Activated T-cell treated with anti-CD3 and anti-CD28 coated beads, Interleukin-2, amount 50 U/mL, for 4 hours (primary cell): Measurements from ENCODE around the gene PTPRT. TPM values are rescaled to one million over a fixed set of nuclear protein-coding genes. Genes with fewer than 3 reads are reported as not detected.

Experiments
- ATAC-seq, 2 donors: fragments of 200-7000 bp; cut with Tn5 transposase; one replicate each; pipeline ENCODE4 v1.10.0; 2021
- DNase-seq: peaks from one replicate; pipeline ENCODE4 v3.0.0-alpha.2; 2020
- H3K27me3 Mint-ChIP-seq: one replicate; pipeline ENCODE4 v1.8.0; 2021; ENCODE audit warnings: low read depth, mixed read lengths
- H3K36me3 Mint-ChIP-seq: one replicate; pipeline ENCODE4 v1.8.0; 2022; ENCODE audit warnings: mixed read lengths; ENCODE audit not compliant: insufficient read depth
- H3K4me1 Mint-ChIP-seq: one replicate; pipeline ENCODE4 v1.8.0; 2021; ENCODE audit warnings: low read depth, mixed read lengths
- H3K4me3 Mint-ChIP-seq: one replicate; pipeline ENCODE4 v1.8.0; 2021; ENCODE audit warnings: mild to moderate bottlenecking, moderate library complexity, mixed read lengths
- H3K9me3 Mint-ChIP-seq: one replicate; pipeline ENCODE4 v1.8.0; 2021; ENCODE audit warnings: mixed read lengths
- total RNA-seq, 3 donors: library from RNA; stranded (reverse); gene quantifications; one replicate each; pipeline ENCODE4 v1.2.1, GENCODE V29; 2021

The PTPRT gene
- total RNA-seq, 3 donors from 2014 or later, result not detected

- no peak overlapping the region for H3K4me3 Mint-ChIP-seq
- H3K4me1 Mint-ChIP-seq, result no peaks in the 10 kb centered on the region
- H3K27me3 Mint-ChIP-seq, result no peaks in the 10 kb centered on the region
- ATAC-seq (no peak), DNase-seq (no peak)
- H3K9me3 Mint-ChIP-seq, result no peaks in the 10 kb centered on the region
- H3K36me3 Mint-ChIP-seq, result no peaks in the 10 kb centered on the region
These were observed 149.3 kb downstream of the PTPRT start for GRCh38 chr20:43040427-43040826.

- Mint-ChIP-seq H3K9me3 (no peaks in the 10 kb centered on the region), H3K36me3 (no peaks in the 10 kb centered on the region), H3K4me3 (no peak overlapping the region), H3K27me3 (peaks cover 2% of the 10 kb centered on the region), H3K4me1 (no peaks in the 10 kb centered on the region)
- no peak for ATAC-seq
- no peak for DNase-seq
These were observed 151.9 kb downstream of the PTPRT start for GRCh38 chr20:43037605-43038309.

DNA sequence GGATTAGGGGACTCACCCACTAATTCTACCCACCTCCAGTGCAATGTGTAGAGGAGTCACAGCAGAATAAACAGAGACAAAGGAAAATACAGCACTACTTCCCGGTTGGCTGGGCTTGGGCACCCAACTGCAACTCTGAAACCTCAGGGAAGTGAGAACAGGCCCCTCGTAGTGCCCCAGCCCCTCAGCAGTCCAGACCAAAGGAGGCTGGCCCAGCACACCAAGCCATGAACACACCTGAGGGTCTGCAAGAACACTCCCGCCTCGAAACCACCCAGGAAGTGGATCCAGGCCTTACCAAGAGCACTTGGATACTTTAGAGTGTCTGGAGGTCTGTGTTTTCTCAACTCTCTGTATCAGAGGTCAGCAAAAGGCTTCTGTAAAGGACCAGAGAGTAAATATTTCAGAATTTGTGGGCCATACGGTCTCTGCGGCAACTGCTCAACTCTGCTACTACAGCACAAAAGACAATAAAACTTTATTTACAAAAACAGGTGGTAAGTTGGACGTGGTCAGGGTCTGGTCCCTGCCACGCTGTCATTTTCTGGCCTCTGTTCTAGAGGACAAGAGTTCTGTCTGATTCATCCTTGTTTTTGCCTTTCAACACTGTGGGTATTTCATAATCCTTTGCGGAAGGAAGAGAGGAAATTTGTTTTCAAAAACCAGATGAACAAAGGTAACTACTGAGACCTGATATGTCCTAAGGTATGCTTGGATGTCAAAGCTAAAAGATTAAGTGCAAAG is 154.6 kb downstream of the PTPRT start:
- no peaks in the 10 kb centered on the region for H3K36me3 Mint-ChIP-seq
- H3K9me3 Mint-ChIP-seq, result peaks cover 5% of the 10 kb centered on the region
- ATAC-seq (no peak), DNase-seq (no peak)
- no peaks in the 10 kb centered on the region for H3K4me1 Mint-ChIP-seq
- peaks cover 4% of the 10 kb centered on the region for H3K27me3 Mint-ChIP-seq
- no peak overlapping the region for H3K4me3 Mint-ChIP-seq

DNA sequence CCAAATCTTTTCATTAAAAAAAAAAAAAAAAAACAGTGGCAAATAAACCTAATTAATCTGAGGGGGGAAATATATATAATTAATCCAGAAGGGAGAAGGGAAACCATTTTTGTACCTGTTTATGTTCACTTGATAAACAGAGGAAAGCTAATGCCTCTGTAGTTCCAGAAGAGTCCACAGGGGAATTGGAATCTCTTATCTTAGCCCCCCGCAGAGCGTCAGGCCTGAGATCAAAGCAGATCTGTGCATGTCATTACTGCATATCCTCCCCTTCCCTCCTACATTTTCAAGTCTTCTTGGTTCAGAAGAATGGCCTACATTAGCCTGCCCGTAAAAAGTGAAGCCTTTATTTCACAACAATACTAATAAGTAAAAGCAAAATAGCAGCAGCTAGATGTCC is 157.2 kb downstream of the PTPRT start:
- peaks cover 6% of the 10 kb centered on the region for H3K9me3 Mint-ChIP-seq
- no peak overlapping the region for H3K4me3 Mint-ChIP-seq
- H3K27me3 Mint-ChIP-seq, result peaks cover 4% of the 10 kb centered on the region
- H3K36me3 Mint-ChIP-seq, result no peaks in the 10 kb centered on the region
- no peak for ATAC-seq
- no peak for DNase-seq
- no peaks in the 10 kb centered on the region for H3K4me1 Mint-ChIP-seq

DNA sequence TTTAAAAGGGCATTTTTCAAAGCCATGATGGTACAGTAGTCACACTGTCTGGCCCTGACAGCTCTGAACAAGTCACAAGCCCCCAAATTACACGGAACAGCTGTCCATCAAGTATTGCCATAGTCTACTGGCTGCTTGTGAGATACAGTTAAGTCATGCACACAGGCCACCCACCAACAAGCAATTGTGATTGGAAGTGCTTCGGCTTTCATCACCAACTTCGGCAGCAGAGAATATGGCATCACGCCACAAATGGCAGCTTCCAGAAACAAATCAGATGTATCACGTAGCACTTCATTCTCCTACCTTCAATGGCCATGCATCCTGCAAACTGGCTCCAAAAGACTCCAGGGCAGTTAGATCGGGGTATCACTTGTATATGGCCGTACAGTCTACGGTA is 160.5 kb downstream of the PTPRT start:
- DNase-seq, result no peak
- no peaks in the 10 kb centered on the region for H3K36me3 Mint-ChIP-seq
- no peaks in the 10 kb centered on the region for H3K4me1 Mint-ChIP-seq
- peaks cover 4% of the 10 kb centered on the region for H3K27me3 Mint-ChIP-seq
- peaks cover 6% of the 10 kb centered on the region for H3K9me3 Mint-ChIP-seq
- no peak overlapping the region for H3K4me3 Mint-ChIP-seq
- no peak for ATAC-seq

DNA sequence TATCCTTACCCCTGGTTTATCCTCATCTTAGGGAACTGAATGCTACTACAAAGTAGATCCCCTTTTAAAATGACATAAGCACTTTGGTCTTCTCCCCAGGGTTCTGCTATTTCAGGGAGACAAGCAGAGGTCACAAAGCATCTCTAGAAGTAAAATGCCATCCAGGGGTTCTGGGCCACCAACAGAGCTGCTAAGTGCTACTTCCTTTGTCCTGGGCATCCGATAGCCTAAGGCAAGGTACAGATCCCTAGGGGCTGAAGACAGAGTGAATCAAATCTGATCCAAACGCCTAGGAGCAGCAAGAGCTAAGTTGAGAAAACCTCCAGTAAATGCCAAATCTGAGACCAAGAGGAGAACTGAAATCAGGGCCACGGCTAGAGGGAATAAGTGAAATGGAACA is 161.2 kb downstream of the PTPRT start:
- DNase-seq, result no peak
- Mint-ChIP-seq H3K4me1 (no peaks in the 10 kb centered on the region), H3K36me3 (no peaks in the 10 kb centered on the region), H3K27me3 (peaks cover 4% of the 10 kb centered on the region), H3K4me3 (no peak overlapping the region), H3K9me3 (peaks cover 6% of the 10 kb centered on the region)
- no peak for ATAC-seq

DNA sequence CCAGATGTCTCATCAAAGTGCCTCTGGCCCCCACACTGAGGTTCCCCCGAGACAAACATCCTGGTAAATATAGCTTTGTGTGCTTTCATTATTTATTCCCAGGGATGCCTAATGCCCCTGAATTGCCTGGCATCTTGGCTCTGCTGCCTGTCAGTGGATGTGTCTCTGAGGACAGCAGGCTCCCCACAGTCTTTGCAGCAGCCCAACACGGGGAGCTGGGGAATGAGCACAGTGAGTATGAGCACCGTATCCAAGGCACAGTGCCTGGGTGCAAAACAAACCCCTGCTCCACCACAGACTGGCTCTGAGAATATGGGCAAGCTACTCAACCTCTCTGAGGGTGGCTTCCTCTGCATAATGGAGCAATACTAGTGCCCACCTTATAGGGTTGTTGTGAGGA is 165.9 kb downstream of the PTPRT start:
- Mint-ChIP-seq H3K36me3 (no peaks in the 10 kb centered on the region), H3K4me3 (no peak overlapping the region), H3K4me1 (no peaks in the 10 kb centered on the region), H3K27me3 (no peaks in the 10 kb centered on the region), H3K9me3 (no peaks in the 10 kb centered on the region)
- no peak for DNase-seq
- no peak for ATAC-seq

GRCh38 chr20:43022568-43022967 is 167.1 kb downstream of the PTPRT start:
- Mint-ChIP-seq H3K27me3 (no peaks in the 10 kb centered on the region), H3K4me3 (no peak overlapping the region), H3K9me3 (no peaks in the 10 kb centered on the region), H3K36me3 (no peaks in the 10 kb centered on the region), H3K4me1 (no peaks in the 10 kb centered on the region)
- DNase-seq, result no peak
- no peak for ATAC-seq

- Mint-ChIP-seq H3K27me3 (no peaks in the 10 kb centered on the region), H3K36me3 (no peaks in the 10 kb centered on the region), H3K4me1 (no peaks in the 10 kb centered on the region), H3K4me3 (no peak overlapping the region), H3K9me3 (no peaks in the 10 kb centered on the region)
- DNase-seq (no peak), ATAC-seq (no peak)
These were observed 167.6 kb downstream of the PTPRT start for GRCh38 chr20:43022081-43022480.

DNA sequence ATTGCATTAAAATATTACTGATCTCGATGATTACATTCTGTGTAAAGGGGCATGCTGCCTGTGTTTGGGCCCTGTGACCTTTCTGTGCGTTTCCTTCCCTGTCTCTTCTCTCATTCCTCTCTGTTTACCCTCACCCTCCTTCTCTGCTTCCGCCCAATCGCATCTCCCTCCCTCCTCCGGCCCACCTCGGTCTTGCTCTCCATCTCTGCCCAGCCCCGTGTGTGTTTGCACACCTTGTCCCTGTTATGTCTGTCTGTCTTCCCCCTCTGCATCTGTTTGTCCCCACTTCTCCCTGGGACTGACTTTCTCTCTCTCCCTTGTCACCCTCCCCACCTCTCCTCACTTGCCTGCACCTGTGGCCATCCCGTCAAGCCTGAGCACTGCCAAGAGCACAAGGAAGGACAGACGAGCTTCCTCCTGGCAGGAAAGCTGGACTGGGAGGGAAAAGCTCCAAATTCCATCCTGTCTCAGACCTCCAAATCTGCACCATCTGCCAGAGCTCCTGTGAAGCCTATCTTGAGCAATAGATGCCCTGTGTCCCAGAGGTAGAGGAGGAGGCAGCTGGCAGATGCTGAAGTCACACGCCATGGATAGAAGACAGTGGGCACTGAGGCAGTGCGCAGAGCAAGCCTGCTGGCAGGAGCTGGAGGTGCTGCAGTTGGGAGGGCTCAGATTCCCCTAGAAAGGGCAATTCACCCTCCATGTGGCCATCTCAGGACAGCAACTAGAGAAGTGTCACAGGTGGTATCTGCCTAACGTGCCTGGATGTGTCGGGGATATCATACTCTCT is 172.3 kb downstream of the PTPRT start:
- H3K4me3 Mint-ChIP-seq, result no peak overlapping the region
- ATAC-seq (no peak), DNase-seq (no peak)
- no peaks in the 10 kb centered on the region for H3K9me3 Mint-ChIP-seq
- no peaks in the 10 kb centered on the region for H3K4me1 Mint-ChIP-seq
- H3K36me3 Mint-ChIP-seq, result no peaks in the 10 kb centered on the region
- H3K27me3 Mint-ChIP-seq, result no peaks in the 10 kb centered on the region

- Mint-ChIP-seq H3K4me3 (no peak overlapping the region), H3K9me3 (peaks cover 5% of the 10 kb centered on the region), H3K27me3 (no peaks in the 10 kb centered on the region), H3K4me1 (no peaks in the 10 kb centered on the region), H3K36me3 (no peaks in the 10 kb centered on the region)
- ATAC-seq, result no peak
- no peak for DNase-seq
These were observed 173.4 kb downstream of the PTPRT start for GRCh38 chr20:43016257-43016656.

DNA sequence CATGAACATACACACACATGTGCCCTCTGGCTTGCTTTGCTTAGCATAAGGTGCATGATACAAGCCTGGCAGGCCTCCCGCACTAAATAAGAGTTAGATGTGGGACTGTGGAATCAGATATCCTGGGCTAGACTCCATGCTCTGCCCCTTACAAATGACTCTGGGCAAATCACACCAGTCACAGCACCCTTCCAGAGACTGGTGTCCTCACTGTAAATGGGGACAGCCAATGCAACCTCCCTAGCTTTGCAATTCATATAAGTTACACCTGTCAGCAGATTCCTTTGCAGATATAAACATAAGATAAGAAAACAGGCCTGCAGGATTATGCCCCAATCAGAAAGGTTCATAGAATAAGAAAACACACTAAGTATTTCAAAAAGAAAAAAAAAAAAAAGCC is 174.1 kb downstream of the PTPRT start:
- no peaks in the 10 kb centered on the region for H3K27me3 Mint-ChIP-seq
- no peaks in the 10 kb centered on the region for H3K36me3 Mint-ChIP-seq
- ATAC-seq (no peak), DNase-seq (no peak)
- H3K9me3 Mint-ChIP-seq, result peaks cover 5% of the 10 kb centered on the region
- H3K4me1 Mint-ChIP-seq, result no peaks in the 10 kb centered on the region
- no peak overlapping the region for H3K4me3 Mint-ChIP-seq

DNA sequence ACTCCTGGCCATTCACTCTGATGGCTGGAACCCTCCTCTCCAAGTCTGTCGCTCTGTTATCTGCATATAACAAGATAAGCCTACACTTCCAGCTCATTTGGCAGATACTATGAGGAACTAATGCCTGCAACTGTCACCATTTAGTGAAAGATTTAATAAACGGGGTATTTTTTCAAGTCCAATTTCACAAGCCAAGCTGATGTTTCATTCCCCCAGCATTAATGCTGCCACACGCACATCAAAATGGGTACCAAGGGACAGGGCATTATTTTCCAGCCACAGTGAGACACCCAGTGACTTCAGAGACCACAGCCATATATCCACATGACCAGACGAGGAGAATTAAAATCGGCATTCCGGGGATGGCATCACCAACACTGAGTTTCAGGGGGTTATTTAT is 175.5 kb downstream of the PTPRT start:
- ATAC-seq (no peak), DNase-seq (no peak)
- H3K9me3 Mint-ChIP-seq, result peaks cover 11% of the 10 kb centered on the region
- H3K4me1 Mint-ChIP-seq, result no peaks in the 10 kb centered on the region
- H3K27me3 Mint-ChIP-seq, result no peaks in the 10 kb centered on the region
- H3K4me3 Mint-ChIP-seq, result no peak overlapping the region
- no peaks in the 10 kb centered on the region for H3K36me3 Mint-ChIP-seq

GRCh38 chr20:43011491-43011890 is 178.2 kb downstream of the PTPRT start:
- DNase-seq (no peak), ATAC-seq (no peak)
- H3K4me3 Mint-ChIP-seq, result no peak overlapping the region
- peaks cover 13% of the 10 kb centered on the region for H3K9me3 Mint-ChIP-seq
- no peaks in the 10 kb centered on the region for H3K4me1 Mint-ChIP-seq
- H3K27me3 Mint-ChIP-seq, result no peaks in the 10 kb centered on the region
- no peaks in the 10 kb centered on the region for H3K36me3 Mint-ChIP-seq

DNA sequence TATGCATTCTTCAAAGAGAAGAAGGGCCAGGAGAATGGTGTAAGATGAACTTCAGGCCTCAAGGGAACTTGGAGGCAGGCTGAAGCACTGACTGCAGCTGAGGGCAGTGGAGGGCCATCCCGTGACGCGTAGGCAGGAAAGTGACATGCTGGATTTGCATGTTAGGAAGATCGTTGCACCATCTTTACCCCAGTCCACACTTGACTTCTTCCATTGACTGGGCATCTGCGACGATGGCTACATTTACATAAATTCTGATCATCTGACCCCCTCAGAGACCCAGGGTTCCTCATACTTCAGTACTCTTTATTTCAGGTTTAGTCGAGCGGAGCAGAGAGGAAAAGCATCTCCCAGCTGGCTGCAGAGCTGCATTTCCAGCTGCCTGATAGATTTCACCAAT is 180.2 kb downstream of the PTPRT start:
- DNase-seq, result no peak
- Mint-ChIP-seq H3K4me1 (no peaks in the 10 kb centered on the region), H3K9me3 (peaks cover 13% of the 10 kb centered on the region), H3K4me3 (no peak overlapping the region), H3K27me3 (no peaks in the 10 kb centered on the region), H3K36me3 (no peaks in the 10 kb centered on the region)
- ATAC-seq, result no peak
